H9 (cell line): ENCODE data around the gene INSYN2A. TPM values are rescaled to one million over a fixed set of nuclear protein-coding genes. Genes with fewer than 3 reads are reported as not detected.

Experiments used
- DNase-seq: peaks from one replicate; pipeline ENCODE4 v3.0.0-alpha.2; 2017
- H2AFZ ChIP-seq: one replicate; pipeline ENCODE4 v1.6.1; 2013; ENCODE audit warnings: mild to moderate bottlenecking, low read length, control low read depth, moderate library complexity
- H2AK5ac ChIP-seq: 2 replicates; pipeline ENCODE4 v1.6.1; 2013; ENCODE audit warnings: low read length, control low read depth, mixed read lengths; ENCODE audit not compliant: insufficient read length
- H2BK120ac ChIP-seq: one replicate; pipeline ENCODE4 v1.6.1; 2013; ENCODE audit warnings: low read depth, mild to moderate bottlenecking, low read length, control low read depth, inconsistent platforms; ENCODE audit not compliant: poor library complexity, severe bottlenecking
- H2BK12ac ChIP-seq: 2 replicates; pipeline ENCODE4 v1.6.1; 2013; ENCODE audit warnings: low read length, control low read depth, mixed read lengths, low read depth; ENCODE audit not compliant: insufficient read length
- H2BK15ac ChIP-seq: 2 replicates; pipeline ENCODE4 v1.6.1; 2013; ENCODE audit warnings: low read depth, low read length, control low read depth
- H2BK20ac ChIP-seq: one replicate; pipeline ENCODE4 v1.6.1; 2013; ENCODE audit warnings: low read depth, mild to moderate bottlenecking, low read length, control low read depth, inconsistent platforms; ENCODE audit not compliant: poor library complexity, severe bottlenecking
- H2BK5ac ChIP-seq: 2 replicates; pipeline ENCODE4 v1.6.1; 2013; ENCODE audit warnings: low read length, control low read depth, mixed read lengths; ENCODE audit not compliant: insufficient read length
- H3K14ac ChIP-seq: 2 replicates; pipeline ENCODE4 v1.6.1; 2013; ENCODE audit warnings: low read length, control low read depth; ENCODE audit not compliant: insufficient read depth
- H3K18ac ChIP-seq: 2 replicates; pipeline ENCODE4 v1.6.1; 2013; ENCODE audit warnings: low read depth, mild to moderate bottlenecking, mixed read lengths, low read length, control low read depth; ENCODE audit not compliant: insufficient read length
- H3K23ac ChIP-seq: 2 replicates; pipeline ENCODE4 v1.6.1; 2013; ENCODE audit warnings: low read length, control low read depth, mixed read lengths, low read depth; ENCODE audit not compliant: insufficient read length
- H3K23me2 ChIP-seq: 2 replicates; pipeline ENCODE4 v1.6.1; 2013; ENCODE audit warnings: low read depth, mild to moderate bottlenecking, mixed read lengths, low read length, control low read depth; ENCODE audit not compliant: insufficient read length, poor library complexity, severe bottlenecking
- H3K27ac ChIP-seq: 2 replicates; pipeline ENCODE4 v1.5.1; 2013; ENCODE audit warnings: low read length, control low read depth, mixed read lengths, low read depth; ENCODE audit not compliant: insufficient read length
- H3K27me3 ChIP-seq: 2 replicates; pipeline ENCODE4 v1.6.1; 2013; ENCODE audit warnings: low read length, control low read depth, inconsistent platforms; ENCODE audit not compliant: insufficient read depth
- H3K4ac ChIP-seq: 2 replicates; pipeline ENCODE4 v1.6.1; 2013; ENCODE audit warnings: low read depth, mild to moderate bottlenecking, control low read depth, inconsistent platforms, low read length, moderate library complexity
- H3K4me1 ChIP-seq: 2 replicates; pipeline ENCODE4 v1.6.1; 2013; ENCODE audit warnings: low read length, control low read depth, inconsistent platforms; ENCODE audit not compliant: insufficient read depth
- H3K4me2 ChIP-seq: 2 replicates; pipeline ENCODE4 v1.6.1; 2013; ENCODE audit warnings: low read length, control low read depth, mixed read lengths; ENCODE audit not compliant: insufficient read length, insufficient read depth
- H3K56ac ChIP-seq: 2 replicates; pipeline ENCODE4 v1.6.1; 2013; ENCODE audit warnings: low read depth, mild to moderate bottlenecking, mixed read lengths, low read length, control low read depth; ENCODE audit not compliant: insufficient read length
- H3K79me1 ChIP-seq: 2 replicates; pipeline ENCODE4 v1.6.1; 2013; ENCODE audit warnings: low read depth, mild to moderate bottlenecking, moderate library complexity, low read length, control low read depth, inconsistent platforms; ENCODE audit not compliant: insufficient read depth, poor library complexity, severe bottlenecking
- H3K79me2 ChIP-seq: 2 replicates; pipeline ENCODE4 v1.6.1; 2013; ENCODE audit warnings: low read length, control low read depth, inconsistent platforms; ENCODE audit not compliant: insufficient read depth
- H3K9ac ChIP-seq: 2 replicates; pipeline ENCODE4 v1.6.1; 2013; ENCODE audit warnings: low read length, control low read depth, mixed read lengths; ENCODE audit not compliant: insufficient read length; ENCODE audit errors: extremely low read depth
- H3K9me3 ChIP-seq: one replicate; pipeline ENCODE4 v1.6.1; 2013; ENCODE audit warnings: low read depth, low read length, inconsistent platforms; ENCODE audit not compliant: control insufficient read depth
- H3T11ph ChIP-seq: one replicate; pipeline ENCODE4 v1.6.1; 2013; ENCODE audit warnings: mild to moderate bottlenecking, low read length, control low read depth, inconsistent platforms
- H4K20me1 ChIP-seq: one replicate; pipeline ENCODE4 v1.6.1; 2013; ENCODE audit not compliant: control insufficient read depth, insufficient read length, insufficient read depth
- H4K5ac ChIP-seq: 2 replicates; pipeline ENCODE4 v1.6.1; 2013; ENCODE audit warnings: low read depth, mild to moderate bottlenecking, mixed read lengths, low read length, control low read depth; ENCODE audit not compliant: insufficient read length
- H4K8ac ChIP-seq: replicated peaks from 2 replicates; pipeline ENCODE4 v1.6.1; 2013; ENCODE audit warnings: low read length, control low read depth, mixed read lengths, low read depth; ENCODE audit not compliant: insufficient read length
- H4K91ac ChIP-seq: 2 replicates; pipeline ENCODE4 v1.6.1; 2013; ENCODE audit warnings: low read depth, mild to moderate bottlenecking, moderate library complexity, mixed read lengths, low read length, control low read depth; ENCODE audit not compliant: insufficient read length
- H3K27ac Mint-ChIP-seq, 3 experiments: 2 replicates in 2 of 3; 3 replicates in 1 of 3; pipeline ENCODE4 v1.8.0; 2020 to 2021; ENCODE audit warnings: mixed read lengths in 3 of 3, mild to moderate bottlenecking in 1 of 3, moderate library complexity in 1 of 3
- H3K27me3 Mint-ChIP-seq: 2 replicates; pipeline ENCODE4 v1.8.0; 2021; ENCODE audit warnings: low read depth, mild to moderate bottlenecking, moderate library complexity, mixed read lengths
- H3K36me3 Mint-ChIP-seq, 3 experiments: 2 replicates in 2 of 3; 3 replicates in 1 of 3; pipeline ENCODE4 v1.8.0; 2020 to 2021; ENCODE audit warnings: low read depth in 3 of 3, mixed read lengths in 3 of 3; ENCODE audit not compliant: insufficient read depth in 1 of 3
- H3K4me1 Mint-ChIP-seq, 2 experiments: 2 replicates each; pipeline ENCODE4 v1.8.0; 2020; ENCODE audit warnings: mixed read lengths in 2 of 2
- H3K4me3 Mint-ChIP-seq, 2 experiments: 2 replicates in 1 of 2; 3 replicates in 1 of 2; pipeline ENCODE4 v1.8.0; 2020 to 2021; ENCODE audit warnings: mild to moderate bottlenecking in 2 of 2, mixed read lengths in 2 of 2, moderate library complexity in 1 of 2
- H3K9me3 Mint-ChIP-seq, 2 experiments: 2 replicates in 1 of 2; 3 replicates in 1 of 2; pipeline ENCODE4 v1.8.0; 2020; ENCODE audit warnings: mild to moderate bottlenecking in 2 of 2, mixed read lengths in 2 of 2, moderate library complexity in 1 of 2
- CTCF ChIP-seq: fragments of 200-600 bp; sonication (generic); conservative IDR thresholded peaks from 3 replicates; pipeline ENCODE4 v1.8.0; 2021; ENCODE audit warnings: antibody characterized with exemption, mild to moderate bottlenecking
- WGBS: extraction: QIAGEN DNeasy Blood & Tissue Kit; methylation state at CpG from one replicate; pipeline ENCODE4 v1.1.7; 2013; ENCODE audit warnings: missing lambda C conversion rate, low lambda C conversion rate, mixed read lengths; ENCODE audit not compliant: insufficient read length; ENCODE audit errors: extremely low coverage; 5-methylcytosine and 5-hydroxymethylcytosine counted together
- total RNA-seq: library from RNA; stranded (reverse); gene quantifications from 2 replicates; pipeline ENCODE4 v1.2.1, GENCODE V29; 2021

The INSYN2A gene
- total RNA-seq, 1 experiment from 2014 or later: 0.09 TPM

GRCh38 chr10:127207081-127207480, 10.7 kb upstream of the INSYN2A start:
- Histone ChIP-seq H4K5ac (no peak overlapping the region), H2BK5ac (no peak overlapping the region), H3K4ac (no peak overlapping the region), H3K23ac (no peak overlapping the region), H3K4me2 (no peak overlapping the region), H4K91ac (no peak overlapping the region), H3K79me2 (no peaks in the 10 kb centered on the region), H4K20me1 (no peaks in the 10 kb centered on the region), H3K9ac (no peak overlapping the region), H2AK5ac (no peak overlapping the region), H3K9me3 (no peaks in the 10 kb centered on the region), H2BK20ac (no peak overlapping the region), H2AFZ (no peak overlapping the region), H3K4me1 (peaks cover 5% of the 10 kb centered on the region; the same call in 1 of the 2 replicates), H3K56ac (no peak overlapping the region), H4K8ac (no peak overlapping the region), H2BK120ac (no peak overlapping the region), H3K27me3 (no peaks in the 10 kb centered on the region), H2BK12ac (no peak overlapping the region), H2BK15ac (no peak overlapping the region), H3K23me2 (no peaks in the 10 kb centered on the region), H3K27ac (no peak overlapping the region), H3K14ac (no peak overlapping the region), H3K79me1 (no peaks in the 10 kb centered on the region), H3T11ph (no peak overlapping the region), H3K18ac (no peak overlapping the region)
- Mint-ChIP-seq H3K36me3 (peaks cover 0 to 5% (median 0%) of the 10 kb centered on the region in 3 experiments; a peak in 2 of 7 replicates), H3K27me3 (no peaks in the 10 kb centered on the region), H3K4me1 (peaks cover 4 to 12% of the 10 kb centered on the region in 2 experiments; a peak in 2 of 4 replicates), H3K27ac (no peak overlapping the region), H3K9me3 (no peaks in the 10 kb centered on the region), H3K4me3 (no peak overlapping the region)
- no peak for TF ChIP-seq CTCF
- DNase-seq: no peak
- WGBS: no CpG with 5 or more reads among the region's 2 CpGs
